HL-60 (cell line): Measurements from ENCODE around the gene DNAH17.

Source experiments
- GABPA ChIP-seq: IDR thresholded peaks from 2 replicates; pipeline ENCODE4 v1.6.1; 2012; ENCODE audit warnings: low read depth
- POLR2AphosphoS5 ChIP-seq: IDR thresholded peaks from 2 replicates; pipeline ENCODE4 v1.6.1; 2012; ENCODE audit warnings: low read depth
- SPI1 ChIP-seq: IDR thresholded peaks from 2 replicates; pipeline ENCODE4 v1.6.1; 2012; ENCODE audit warnings: low read depth, mild to moderate bottlenecking, borderline replicate concordance
- TF ChIP-seq, protein P1 (sequence below): IDR thresholded peaks from one replicate; pipeline ENCODE4 v1.5.1; 2011; ENCODE audit warnings: low read length, control low read depth, inconsistent platforms; ENCODE audit not compliant: insufficient read depth
- TF ChIP-seq, protein P2 (sequence below): IDR thresholded peaks from 2 replicates; pipeline ENCODE4 v1.6.1; 2012; ENCODE audit warnings: low read depth; ENCODE audit not compliant: insufficient replicate concordance

DNA sequence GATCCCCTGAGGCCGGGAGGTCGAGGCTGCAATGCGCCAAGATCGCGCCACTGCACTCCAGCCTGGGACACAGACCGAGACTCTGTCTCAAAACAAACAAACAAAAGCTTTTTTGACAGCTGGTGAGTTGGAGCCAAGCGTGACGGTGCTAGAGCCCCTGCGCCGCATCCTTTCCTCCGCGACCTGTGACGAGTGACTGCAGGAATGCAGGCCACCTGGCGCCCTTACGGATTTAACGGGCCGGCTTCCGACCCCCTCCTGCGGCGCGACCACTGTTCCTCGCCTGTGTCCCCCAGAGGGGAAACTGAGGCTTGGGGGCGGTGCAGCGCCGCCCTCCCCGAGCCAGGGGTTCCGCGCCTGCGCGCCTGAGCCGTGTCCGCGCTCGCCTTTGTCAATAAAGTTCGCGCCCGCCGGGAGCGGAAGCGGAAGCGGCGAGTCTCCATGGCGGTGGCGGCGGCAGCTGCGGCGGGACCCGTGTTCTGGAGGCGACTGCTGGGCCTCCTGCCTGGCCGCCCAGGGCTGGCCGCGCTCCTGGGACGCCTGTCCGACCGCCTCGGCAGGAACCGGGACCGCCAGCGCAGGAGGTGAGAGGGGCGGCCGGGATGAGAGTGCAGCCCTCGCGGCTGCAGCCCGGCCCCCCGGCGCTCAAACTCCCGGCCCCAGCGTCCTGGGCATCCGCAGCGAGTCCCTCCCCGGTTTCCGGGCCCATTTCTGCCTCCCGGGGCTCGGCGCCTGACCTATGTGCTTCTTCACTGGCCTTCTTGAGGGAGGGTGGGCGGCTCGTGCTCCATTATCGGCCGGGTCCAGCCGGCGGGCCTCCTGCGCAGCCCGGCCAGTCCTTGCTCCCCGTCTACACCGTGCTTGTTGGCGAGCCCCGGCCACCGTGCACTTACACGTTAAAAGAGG, 198.7 kb downstream of the DNAH17 start, which contains the start of gene PGS1:
- TF ChIP-seq, protein P1, sequence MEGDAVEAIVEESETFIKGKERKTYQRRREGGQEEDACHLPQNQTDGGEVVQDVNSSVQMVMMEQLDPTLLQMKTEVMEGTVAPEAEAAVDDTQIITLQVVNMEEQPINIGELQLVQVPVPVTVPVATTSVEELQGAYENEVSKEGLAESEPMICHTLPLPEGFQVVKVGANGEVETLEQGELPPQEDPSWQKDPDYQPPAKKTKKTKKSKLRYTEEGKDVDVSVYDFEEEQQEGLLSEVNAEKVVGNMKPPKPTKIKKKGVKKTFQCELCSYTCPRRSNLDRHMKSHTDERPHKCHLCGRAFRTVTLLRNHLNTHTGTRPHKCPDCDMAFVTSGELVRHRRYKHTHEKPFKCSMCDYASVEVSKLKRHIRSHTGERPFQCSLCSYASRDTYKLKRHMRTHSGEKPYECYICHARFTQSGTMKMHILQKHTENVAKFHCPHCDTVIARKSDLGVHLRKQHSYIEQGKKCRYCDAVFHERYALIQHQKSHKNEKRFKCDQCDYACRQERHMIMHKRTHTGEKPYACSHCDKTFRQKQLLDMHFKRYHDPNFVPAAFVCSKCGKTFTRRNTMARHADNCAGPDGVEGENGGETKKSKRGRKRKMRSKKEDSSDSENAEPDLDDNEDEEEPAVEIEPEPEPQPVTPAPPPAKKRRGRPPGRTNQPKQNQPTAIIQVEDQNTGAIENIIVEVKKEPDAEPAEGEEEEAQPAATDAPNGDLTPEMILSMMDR, result no peak
- TF ChIP-seq SPI1 (peak; percentile 80), POLR2AphosphoS5 (peak; percentile 90), GABPA (peak; percentile 93)
- TF ChIP-seq, protein P2, sequence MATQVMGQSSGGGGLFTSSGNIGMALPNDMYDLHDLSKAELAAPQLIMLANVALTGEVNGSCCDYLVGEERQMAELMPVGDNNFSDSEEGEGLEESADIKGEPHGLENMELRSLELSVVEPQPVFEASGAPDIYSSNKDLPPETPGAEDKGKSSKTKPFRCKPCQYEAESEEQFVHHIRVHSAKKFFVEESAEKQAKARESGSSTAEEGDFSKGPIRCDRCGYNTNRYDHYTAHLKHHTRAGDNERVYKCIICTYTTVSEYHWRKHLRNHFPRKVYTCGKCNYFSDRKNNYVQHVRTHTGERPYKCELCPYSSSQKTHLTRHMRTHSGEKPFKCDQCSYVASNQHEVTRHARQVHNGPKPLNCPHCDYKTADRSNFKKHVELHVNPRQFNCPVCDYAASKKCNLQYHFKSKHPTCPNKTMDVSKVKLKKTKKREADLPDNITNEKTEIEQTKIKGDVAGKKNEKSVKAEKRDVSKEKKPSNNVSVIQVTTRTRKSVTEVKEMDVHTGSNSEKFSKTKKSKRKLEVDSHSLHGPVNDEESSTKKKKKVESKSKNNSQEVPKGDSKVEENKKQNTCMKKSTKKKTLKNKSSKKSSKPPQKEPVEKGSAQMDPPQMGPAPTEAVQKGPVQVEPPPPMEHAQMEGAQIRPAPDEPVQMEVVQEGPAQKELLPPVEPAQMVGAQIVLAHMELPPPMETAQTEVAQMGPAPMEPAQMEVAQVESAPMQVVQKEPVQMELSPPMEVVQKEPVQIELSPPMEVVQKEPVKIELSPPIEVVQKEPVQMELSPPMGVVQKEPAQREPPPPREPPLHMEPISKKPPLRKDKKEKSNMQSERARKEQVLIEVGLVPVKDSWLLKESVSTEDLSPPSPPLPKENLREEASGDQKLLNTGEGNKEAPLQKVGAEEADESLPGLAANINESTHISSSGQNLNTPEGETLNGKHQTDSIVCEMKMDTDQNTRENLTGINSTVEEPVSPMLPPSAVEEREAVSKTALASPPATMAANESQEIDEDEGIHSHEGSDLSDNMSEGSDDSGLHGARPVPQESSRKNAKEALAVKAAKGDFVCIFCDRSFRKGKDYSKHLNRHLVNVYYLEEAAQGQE, result peak; percentile 44
